ENCODE measurements around the gene CATSPERD. TPM values are rescaled to one million over a fixed set of nuclear protein-coding genes. Genes with fewer than 3 reads are reported as not detected.

The CATSPERD gene
- total RNA-seq, 1 experiment from 2014 or later, result 0.50 TPM

- TF ChIP-seq PRDM15 (CRISPR knock-in tag; IDR thresholded peaks at IDR 0.05) (no peak), NFYB (CRISPR knock-in tag; conservative IDR thresholded peaks at IDR 0.05; ENCODE audit: low read depth) (no peak), ATF1 (CRISPR knock-in tag; IDR thresholded peaks at IDR 0.05) (no peak), ZSCAN18 (CRISPR knock-in tag; IDR thresholded peaks at IDR 0.05) (no peak), ZNF121 (CRISPR knock-in tag; IDR thresholded peaks at IDR 0.05) (no peak), FOXP4 (CRISPR knock-in tag; IDR thresholded peaks at IDR 0.05) (no peak)
These were observed 48.8 kb upstream of the CATSPERD start (continued) for GRCh38 chr19:5671600-5671999.

- ChIA-PET POLR2A (no interaction called here), CTCF (interaction anchor here (0.8 kb wide), 1 partner anchor 14 kb away, joined by 3 read pairs; no protein-coding TSS in a partner anchor)
- H3K9me3 Mint-ChIP-seq, result no peaks in the 10 kb centered on the region
- peaks cover 3% of the 10 kb centered on the region; the same call in 1 of the 2 replicates for H3K4me1 Mint-ChIP-seq
- DNase-seq (ENCODE audit: low spot score) (no peak), ATAC-seq (no peak)
- H3K27me3 Mint-ChIP-seq (ENCODE audit: low read depth), result no peaks in the 10 kb centered on the region
- no peak overlapping the region for H3K4me3 Mint-ChIP-seq
- TF ChIP-seq FOXJ3 (CRISPR knock-in tag; IDR thresholded peaks at IDR 0.05; ENCODE audit: borderline replicate concordance) (no peak), EMX1 (CRISPR knock-in tag; IDR thresholded peaks at IDR 0.05) (no peak), CDX4 (CRISPR knock-in tag; IDR thresholded peaks at IDR 0.05; ENCODE audit: borderline replicate concordance) (no peak), ZBTB43 (CRISPR knock-in tag; IDR thresholded peaks at IDR 0.05) (no peak), USF1 (CRISPR knock-in tag; IDR thresholded peaks at IDR 0.05) (no peak), TCF7 (CRISPR knock-in tag; IDR thresholded peaks at IDR 0.05; ENCODE audit: low read depth) (no peak), CREB1 (CRISPR knock-in tag; IDR thresholded peaks at IDR 0.05) (no peak), MLX (CRISPR knock-in tag; IDR thresholded peaks at IDR 0.05) (no peak), ZNF423 (CRISPR knock-in tag; IDR thresholded peaks at IDR 0.05) (no peak), NR3C1 (CRISPR knock-in tag; conservative IDR thresholded peaks at IDR 0.05; ENCODE audit: low read depth) (no peak), FOXP1 (CRISPR knock-in tag; IDR thresholded peaks at IDR 0.05; ENCODE audit: borderline replicate concordance) (no peak), FOXP4 (CRISPR knock-in tag; IDR thresholded peaks at IDR 0.05) (no peak)
- H3K27ac Mint-ChIP-seq, result no peak overlapping the region
- peaks cover 15% of the 10 kb centered on the region for H3K36me3 Mint-ChIP-seq
These were observed 47.6 kb upstream of the CATSPERD start for GRCh38 chr19:5672708-5673459.
